Stimulated activated CD8-positive, alpha-beta memory T cell treated with anti-CD3 and anti-CD28 coated beads, Interleukin-4, amount 100 ng/mL, for 4 hours (primary cell): Measurements from ENCODE around the gene IFT122.
"Not testable (repeated sequence)": the region's sequence is repeated elsewhere in the genome, so short reads cannot be mapped to it uniquely, and the experiment has no call there.

Experiments
- DNase-seq, 2 donors: peaks; one replicate each; pipeline ENCODE4 v3.0.0-alpha.2; 2020; ENCODE audit warnings: low read depth in 2 of 2, low spot score in 1 of 2

Gene IFT122

DNA sequence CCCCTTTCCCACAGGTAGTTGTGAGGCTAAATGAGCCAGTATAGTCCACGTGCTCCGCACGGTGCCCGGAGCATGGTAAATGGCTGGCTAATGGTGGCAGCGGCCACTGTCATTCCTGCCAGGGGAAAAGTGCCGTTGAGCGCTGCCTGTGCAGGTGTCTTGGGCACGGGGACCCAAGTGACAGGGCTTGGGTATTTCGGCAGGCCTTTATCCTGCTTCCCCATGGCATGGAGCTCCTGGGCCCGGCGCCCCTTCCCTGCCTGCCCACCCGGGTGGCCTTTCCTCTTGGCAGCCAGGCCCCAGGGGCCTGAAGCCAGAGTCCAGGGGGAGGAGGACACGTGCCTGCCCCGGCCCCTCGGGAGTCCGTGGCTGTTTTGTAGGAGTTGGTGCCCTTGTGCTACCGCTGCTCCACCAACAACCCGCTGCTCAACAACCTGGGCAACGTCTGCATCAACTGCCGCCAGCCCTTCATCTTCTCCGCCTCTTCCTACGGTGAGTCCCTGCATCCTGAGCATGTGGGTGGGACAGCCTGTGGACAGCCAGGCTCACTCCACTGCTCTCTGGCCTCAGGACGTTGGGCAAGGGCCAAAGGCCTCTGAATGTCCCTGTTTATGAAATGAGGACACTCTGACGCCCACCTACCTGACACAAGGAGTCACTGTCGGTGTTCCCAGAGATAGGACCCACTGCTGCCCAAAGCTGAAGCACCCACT is 75.2 kb downstream of the IFT122 start:
- not testable (repeated sequence) for DNase-seq

DNA sequence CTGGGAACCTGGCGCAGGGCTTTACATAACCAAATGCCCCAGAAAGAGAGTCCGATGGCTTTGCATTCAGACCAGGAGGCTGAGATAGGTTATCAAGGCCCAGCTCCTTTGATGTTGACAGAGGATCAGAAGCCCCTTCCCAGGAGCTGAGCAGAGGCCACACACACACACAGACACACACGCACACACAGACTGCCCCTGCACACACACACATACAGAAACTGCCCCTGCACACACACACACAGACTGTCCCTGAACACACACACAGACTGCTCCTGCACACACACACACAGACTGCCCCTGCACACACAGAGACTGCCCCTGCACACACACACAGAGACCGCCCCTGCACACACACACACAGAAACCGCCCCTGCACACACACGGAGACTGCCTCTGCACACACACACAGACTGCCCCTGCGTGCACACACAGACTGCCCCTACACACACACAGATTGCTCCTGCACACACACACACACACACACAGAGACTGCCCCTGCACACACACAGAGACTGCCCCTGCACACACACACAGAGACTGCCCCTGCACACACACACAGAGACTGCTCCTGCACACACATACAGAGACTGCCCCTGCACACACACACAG is 75.9 kb downstream of the IFT122 start:
- not testable (repeated sequence) for DNase-seq

DNA sequence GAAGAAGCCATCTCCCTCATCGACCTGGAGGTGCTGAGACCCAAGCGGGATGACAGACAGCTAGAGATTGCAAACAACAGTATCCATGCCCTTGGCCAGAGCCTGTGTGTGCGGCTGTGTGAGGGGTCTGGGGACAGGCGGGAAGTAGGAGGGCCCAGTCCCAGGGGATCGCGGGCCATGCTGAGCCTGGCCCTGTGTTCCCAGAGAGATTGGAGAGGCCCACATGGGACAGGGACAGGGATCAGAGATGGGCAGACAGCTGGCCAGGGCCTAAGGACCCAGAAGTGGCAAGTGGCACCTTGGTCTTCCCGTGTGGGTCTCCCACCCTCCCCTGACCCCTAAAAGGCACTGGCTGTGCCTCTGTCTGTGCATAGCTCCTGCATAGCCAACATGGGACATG is 77.5 kb downstream of the IFT122 start:
- DNase-seq, result no peak

DNA sequence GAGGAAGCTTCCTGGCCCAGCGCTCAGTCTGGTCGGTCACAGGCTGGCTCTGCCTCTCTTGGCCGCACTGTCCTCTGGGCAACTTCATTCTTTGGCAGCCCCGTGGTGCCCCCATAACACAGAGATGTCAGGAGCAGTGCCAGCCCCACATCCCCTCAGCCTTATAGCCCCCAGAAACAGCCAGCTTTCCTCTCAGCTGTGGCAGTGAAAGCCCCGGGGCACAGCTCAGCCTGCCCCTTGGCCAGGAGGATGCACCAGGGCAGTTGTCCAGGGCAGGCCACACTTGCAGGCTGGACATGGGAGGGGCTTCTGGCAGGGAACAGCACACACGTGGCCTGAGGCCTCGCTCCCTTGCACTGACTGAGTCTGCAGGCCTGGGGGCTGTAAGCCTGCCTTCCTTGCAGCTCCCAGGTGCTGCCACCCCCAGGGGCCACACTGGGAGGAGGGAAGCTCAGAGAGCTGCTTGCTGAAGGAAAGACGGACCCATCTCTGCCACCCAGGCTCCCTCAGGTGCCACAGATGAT is 78.1 kb downstream of the IFT122 start:
- DNase-seq, result no peak

DNA sequence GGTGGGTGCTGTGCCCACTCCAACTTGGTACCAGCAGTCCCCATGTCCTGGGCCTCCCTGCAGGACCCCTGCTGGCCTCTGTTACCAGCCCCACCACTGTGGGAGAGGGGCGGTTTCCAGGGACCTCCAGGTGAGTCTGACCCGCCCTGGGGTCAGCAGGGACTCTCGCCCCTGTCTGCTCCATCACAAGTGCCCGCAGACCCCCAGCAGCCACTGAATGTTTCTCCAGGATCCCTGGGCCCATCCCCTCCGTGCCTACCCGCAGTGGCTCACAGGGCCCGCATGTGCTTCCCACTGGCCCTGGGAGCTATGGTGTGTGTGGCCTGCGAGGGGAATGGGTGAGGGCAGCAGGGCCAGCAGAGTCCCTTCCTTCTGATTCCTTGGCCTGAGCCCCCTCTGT is 78.6 kb downstream of the IFT122 start:
- no peak for DNase-seq

DNA sequence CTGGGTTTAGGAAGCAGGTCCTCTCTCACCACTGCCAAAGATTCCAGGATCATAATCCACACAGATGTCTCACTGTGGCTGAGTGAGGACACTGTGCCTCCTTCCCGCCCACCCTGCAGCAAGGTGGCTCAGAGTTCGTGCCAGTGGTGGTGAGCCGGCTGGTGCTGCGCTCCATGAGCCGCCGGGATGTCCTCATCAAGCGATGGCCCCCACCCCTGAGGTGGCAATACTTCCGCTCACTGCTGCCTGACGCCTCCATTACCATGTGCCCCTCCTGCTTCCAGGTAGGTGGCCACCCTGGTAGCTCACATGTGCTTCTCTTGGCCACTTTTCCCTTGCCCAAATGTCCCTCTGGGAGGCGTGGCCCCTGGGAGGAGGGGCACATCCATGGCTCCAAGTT is 79.4 kb downstream of the IFT122 start:
- DNase-seq, result no peak

DNA sequence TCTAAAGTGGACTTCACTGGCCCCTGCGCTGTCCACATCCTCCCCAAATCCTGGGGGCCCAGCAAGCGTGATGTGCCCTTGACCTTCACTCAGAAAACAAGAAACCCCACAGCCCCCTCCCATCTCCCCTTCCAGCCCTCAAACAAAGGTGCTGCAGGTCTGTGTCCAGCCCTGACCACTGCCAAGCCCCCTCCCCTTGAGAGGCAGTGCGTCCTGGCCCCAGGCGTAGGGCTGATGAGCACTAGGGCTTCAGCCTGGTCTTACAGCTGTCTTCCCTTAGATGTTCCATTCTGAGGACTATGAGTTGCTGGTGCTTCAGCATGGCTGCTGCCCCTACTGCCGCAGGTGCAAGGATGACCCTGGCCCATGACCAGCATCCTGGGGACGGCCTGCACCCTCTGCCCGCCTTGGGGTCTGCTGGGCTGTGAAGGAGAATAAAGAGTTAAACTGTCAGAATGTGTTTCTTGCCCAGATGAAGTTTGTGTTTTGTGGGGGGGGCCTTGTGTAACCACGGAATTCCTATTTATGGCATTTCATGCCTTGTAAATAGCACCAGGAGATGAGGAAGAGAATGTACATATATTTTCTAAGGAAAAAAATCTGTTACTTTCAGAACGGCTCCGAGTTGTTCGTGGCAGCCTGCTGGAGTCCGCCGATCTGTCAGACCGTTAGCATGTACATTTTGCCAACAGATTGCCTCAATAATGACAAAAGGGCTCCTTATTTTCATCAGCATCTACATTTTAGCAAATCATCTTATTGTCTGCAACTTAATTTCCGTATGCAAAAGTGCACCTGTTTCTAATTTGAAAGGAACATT is 80.1 kb downstream of the IFT122 start:
- no peak for DNase-seq

DNA sequence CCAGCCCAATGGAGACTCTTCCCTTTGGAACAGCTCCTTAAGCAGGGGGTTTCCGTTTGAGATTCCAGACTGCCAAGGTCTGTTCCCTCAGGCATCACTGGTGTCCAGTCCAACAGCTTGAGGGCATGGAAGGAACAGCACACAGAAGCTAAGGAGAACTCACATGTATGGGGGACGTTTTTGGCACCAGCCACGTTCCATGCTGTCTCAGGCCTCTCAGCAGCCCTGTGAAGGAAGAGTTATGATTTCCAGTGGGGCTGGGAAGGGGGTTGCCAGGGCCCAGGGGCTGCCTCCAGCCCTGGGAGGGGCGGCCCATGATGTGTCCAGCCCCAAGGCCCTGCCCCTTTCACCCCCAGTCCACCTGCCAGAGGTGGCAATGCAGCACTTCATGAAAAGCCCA is 80.9 kb downstream of the IFT122 start:
- no peak for DNase-seq

DNA sequence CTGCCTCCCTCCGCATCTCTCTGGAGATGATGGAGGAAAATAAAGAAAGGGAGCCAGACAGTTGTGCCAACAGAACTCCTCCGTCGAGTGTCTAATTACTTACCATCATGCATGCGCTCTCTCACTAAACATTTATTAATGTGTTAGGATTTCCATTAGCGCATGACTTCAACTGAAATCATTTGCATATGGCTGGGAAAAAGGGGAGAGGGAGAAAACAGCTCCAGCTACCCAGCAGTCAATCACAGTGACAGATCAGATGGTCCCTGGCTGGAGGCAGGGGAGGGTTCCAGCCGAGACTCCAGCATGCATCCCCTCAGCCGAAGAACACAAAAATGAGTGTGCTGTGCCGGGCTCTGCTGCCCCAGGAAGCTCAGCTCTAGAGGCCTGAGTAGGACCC is 81.6 kb downstream of the IFT122 start:
- DNase-seq, result no peak

DNA sequence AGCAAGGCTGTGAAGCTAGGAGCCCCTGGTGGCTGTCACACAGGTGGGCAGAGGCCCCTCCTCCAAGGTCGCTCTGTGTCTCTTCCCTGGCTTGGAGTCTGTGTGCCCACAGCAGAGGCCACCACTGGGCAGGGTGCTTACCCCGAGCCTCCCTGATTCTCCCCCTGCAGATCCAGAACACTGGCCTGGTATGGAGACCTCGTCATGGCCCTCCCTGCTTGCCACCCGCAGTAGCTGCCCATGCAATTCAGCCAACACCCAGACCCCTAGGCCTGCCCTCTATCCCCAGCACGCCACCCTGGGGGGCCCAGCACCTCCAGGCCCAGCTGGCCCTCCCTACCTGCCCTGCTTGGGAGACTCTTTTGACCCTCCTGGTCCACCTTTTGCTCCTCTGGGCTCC is 82.9 kb downstream of the IFT122 start:
- DNase-seq, result no peak

DNA sequence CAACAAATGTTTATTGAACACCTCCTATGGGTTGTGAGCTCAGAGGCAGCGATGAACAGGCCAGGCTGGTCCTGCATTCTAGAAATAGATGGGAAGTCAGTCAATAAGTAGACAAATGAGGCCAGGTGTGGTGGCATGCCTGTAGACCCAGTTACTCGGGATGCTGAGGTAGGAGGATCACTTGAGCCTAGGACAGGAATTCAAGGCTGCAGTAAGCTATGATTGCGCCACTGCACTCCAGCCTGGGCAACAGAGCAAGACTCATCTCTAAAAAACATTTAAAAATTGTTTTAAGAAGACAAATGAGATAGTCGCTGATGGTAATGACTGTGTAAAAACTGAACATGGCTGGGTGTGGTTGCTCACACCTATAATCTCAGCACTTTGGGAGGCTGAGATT is 84.1 kb downstream of the IFT122 start:
- no peak for DNase-seq

DNA sequence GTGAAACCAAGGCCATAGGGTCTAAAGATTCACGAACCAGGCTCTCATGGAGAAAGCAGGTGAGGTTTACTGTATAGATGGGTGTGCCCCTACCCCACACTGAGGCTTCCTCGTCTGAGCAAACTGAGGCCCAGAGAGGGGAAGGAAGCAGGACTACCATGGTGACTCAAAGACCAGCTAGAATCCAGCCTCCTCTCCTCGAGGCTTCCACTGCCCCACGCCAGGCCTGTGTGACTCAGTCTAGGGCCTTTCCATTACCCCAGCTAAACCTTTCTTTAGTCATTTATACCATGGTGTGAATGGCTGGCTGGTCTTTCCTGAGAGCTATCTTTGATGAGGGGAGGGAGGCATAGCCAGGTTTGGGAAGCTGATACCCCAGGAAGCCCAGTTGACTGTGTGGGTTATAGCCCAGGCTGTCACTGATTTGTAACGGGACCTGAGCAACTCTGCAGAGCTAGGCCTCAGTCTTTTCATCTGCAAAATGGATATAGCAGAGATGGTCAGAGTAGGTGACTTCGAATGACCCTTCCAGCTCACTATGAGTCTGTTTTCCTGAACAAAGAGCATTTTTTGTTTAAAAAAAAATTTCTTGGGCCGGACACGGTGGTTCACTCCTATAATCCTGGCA is 85.4 kb downstream of the IFT122 start:
- no peak for DNase-seq

DNA sequence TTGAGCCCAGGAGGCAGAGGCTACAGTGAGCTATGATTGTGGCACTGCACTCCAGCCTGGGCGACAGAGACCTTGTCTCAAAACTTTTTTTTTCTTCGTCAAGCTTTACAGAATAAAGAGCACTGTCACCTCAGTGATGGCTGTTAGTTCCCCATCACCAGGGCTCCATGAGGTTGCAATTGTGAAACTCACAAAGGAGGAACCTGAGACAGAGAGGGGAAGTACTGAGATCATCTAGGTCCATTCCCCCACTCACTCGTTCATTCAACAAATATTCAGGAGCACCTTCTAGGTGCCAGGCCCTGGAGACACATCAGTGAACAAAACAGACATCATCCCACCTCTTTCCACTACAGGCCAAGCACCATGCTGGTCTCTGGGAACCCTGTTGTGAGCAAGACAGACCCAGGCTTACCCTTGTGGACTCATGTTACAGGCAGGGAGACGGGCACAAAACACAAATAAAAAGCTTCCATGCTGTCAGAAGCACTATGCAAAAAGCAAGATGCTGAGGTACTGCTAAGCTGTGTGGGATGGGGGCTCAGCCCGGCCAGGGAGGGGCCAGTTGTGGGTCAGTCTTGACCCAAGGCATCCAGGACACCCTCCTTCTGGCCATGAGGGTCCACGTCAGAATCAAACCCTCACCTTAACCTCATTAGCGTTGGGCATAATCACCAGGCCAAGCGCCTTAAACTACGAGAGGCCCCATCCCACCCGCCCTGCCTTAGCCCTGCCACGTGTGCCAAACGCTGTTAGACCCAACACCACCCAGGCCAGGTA is 86.3 kb downstream of the IFT122 start:
- no peak for DNase-seq

DNA sequence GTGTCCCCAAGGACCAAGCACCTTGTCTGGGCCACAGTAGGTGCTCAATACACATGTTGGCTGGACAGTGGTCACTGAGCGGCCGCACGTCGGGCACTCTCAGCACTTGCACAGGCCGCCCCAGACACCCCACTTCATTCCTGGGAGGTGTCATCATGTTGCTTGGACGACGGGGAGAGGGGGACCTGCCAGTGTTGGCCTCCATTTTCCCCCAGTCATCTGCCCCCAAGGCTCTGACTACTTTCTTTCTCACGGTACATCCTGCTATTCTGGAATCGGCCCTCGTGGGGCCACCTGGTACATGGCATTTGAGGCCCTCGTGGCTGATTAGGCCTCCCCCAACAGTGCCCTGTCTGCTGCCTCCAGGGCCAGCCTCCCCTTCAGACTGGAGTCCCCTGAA is 87.2 kb downstream of the IFT122 start:
- DNase-seq, result no peak

DNA sequence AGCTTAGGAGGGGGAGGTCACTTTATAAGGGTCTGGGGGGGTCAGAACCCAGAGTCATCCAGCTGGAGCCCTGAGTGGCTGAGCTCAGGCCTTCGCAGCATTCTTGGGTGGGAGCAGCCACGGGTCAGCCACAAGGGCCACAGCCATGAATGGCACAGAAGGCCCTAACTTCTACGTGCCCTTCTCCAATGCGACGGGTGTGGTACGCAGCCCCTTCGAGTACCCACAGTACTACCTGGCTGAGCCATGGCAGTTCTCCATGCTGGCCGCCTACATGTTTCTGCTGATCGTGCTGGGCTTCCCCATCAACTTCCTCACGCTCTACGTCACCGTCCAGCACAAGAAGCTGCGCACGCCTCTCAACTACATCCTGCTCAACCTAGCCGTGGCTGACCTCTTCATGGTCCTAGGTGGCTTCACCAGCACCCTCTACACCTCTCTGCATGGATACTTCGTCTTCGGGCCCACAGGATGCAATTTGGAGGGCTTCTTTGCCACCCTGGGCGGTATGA is 88.6 kb downstream of the IFT122 start, which contains the start of gene RHO:
TSS of gene RHO (plus strand) at position 51 of the 512 bp plus-strand sequence. CDS start at position 146, 95 bp downstream.
- DNase-seq, result no peak

DNA sequence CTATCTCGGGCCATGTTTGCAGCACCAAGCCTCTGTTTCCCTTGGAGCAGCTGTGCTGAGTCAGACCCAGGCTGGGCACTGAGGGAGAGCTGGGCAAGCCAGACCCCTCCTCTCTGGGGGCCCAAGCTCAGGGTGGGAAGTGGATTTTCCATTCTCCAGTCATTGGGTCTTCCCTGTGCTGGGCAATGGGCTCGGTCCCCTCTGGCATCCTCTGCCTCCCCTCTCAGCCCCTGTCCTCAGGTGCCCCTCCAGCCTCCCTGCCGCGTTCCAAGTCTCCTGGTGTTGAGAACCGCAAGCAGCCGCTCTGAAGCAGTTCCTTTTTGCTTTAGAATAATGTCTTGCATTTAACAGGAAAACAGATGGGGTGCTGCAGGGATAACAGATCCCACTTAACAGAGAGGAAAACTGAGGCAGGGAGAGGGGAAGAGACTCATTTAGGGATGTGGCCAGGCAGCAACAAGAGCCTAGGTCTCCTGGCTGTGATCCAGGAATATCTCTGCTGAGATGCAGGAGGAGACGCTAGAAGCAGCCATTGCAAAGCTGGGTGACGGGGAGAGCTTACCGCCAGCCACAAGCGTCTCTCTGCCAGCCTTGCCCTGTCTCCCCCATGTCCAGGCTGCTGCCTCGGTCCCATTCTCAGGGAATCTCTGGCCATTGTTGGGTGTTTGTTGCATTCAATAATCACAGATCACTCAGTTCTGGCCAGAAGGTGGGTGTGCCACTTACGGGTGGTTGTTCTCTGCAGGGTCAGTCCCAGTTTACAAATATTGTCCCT is 89.6 kb downstream of the IFT122 start:
- no peak for DNase-seq

DNA sequence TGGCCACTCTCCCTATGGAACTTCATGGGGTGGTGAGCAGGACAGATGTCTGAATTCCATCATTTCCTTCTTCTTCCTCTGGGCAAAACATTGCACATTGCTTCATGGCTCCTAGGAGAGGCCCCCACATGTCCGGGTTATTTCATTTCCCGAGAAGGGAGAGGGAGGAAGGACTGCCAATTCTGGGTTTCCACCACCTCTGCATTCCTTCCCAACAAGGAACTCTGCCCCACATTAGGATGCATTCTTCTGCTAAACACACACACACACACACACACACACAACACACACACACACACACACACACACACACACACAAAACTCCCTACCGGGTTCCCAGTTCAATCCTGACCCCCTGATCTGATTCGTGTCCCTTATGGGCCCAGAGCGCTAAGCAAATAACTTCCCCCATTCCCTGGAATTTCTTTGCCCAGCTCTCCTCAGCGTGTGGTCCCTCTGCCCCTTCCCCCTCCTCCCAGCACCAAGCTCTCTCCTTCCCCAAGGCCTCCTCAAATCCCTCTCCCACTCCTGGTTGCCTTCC is 90.3 kb downstream of the IFT122 start:
- no peak for DNase-seq

DNA sequence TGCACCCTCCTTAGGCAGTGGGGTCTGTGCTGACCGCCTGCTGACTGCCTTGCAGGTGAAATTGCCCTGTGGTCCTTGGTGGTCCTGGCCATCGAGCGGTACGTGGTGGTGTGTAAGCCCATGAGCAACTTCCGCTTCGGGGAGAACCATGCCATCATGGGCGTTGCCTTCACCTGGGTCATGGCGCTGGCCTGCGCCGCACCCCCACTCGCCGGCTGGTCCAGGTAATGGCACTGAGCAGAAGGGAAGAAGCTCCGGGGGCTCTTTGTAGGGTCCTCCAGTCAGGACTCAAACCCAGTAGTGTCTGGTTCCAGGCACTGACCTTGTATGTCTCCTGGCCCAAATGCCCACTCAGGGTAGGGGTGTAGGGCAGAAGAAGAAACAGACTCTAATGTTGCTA is 90.8 kb downstream of the IFT122 start:
- DNase-seq, result no peak

DNA sequence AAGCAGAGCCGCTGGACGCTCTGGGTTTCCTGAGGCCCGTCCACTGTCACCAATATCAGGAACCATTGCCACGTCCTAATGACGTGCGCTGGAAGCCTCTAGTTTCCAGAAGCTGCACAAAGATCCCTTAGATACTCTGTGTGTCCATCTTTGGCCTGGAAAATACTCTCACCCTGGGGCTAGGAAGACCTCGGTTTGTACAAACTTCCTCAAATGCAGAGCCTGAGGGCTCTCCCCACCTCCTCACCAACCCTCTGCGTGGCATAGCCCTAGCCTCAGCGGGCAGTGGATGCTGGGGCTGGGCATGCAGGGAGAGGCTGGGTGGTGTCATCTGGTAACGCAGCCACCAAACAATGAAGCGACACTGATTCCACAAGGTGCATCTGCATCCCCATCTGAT is 91.7 kb downstream of the IFT122 start:
- no peak for DNase-seq
